Endothelial cell (in vitro differentiated cells): ENCODE measurements around the gene MAP4K5. TPM values are rescaled to one million over a fixed set of nuclear protein-coding genes. Genes with fewer than 3 reads are reported as not detected.
A peak's percentile ranks its signal among the peaks of the same experiment; 100 is the strongest.

ENCODE experiments used
- DNase-seq: peaks from one replicate; pipeline ENCODE4 v3.0.0; 2021; ENCODE audit warnings: low spot score
- H3K27ac Mint-ChIP-seq: one replicate; pipeline ENCODE4 v1.8.0; 2021; ENCODE audit warnings: mixed read lengths, inconsistent platforms; ENCODE audit not compliant: unreplicated experiment
- H3K27me3 Mint-ChIP-seq: one replicate; pipeline ENCODE4 v1.8.0; 2021; ENCODE audit warnings: mild to moderate bottlenecking, moderate library complexity, mixed read lengths, inconsistent platforms; ENCODE audit not compliant: unreplicated experiment
- H3K36me3 Mint-ChIP-seq: one replicate; pipeline ENCODE4 v1.8.0; 2021; ENCODE audit warnings: mild to moderate bottlenecking, low read depth, mixed read lengths, inconsistent platforms; ENCODE audit not compliant: unreplicated experiment
- H3K4me1 Mint-ChIP-seq: one replicate; pipeline ENCODE4 v1.8.0; 2021; ENCODE audit warnings: mild to moderate bottlenecking, mixed read lengths, inconsistent platforms; ENCODE audit not compliant: unreplicated experiment
- H3K4me3 Mint-ChIP-seq: one replicate; pipeline ENCODE4 v1.8.0; 2021; ENCODE audit warnings: mild to moderate bottlenecking, mixed read lengths, inconsistent platforms; ENCODE audit not compliant: unreplicated experiment
- H3K9me3 Mint-ChIP-seq: one replicate; pipeline ENCODE4 v1.8.0; 2021; ENCODE audit warnings: mixed read lengths, inconsistent platforms; ENCODE audit not compliant: unreplicated experiment
- CTCF ChIP-seq: fragments of 200-600 bp; sonication (generic); IDR thresholded peaks from one replicate; pipeline ENCODE4 v1.5.0; 2021; ENCODE audit warnings: antibody characterized with exemption; ENCODE audit not compliant: unreplicated experiment
- total RNA-seq: library from RNA; stranded (reverse); fragmentation: NEBNext Ultra II Directional; extraction: Animal tissue kit (Norgen Biotek cat#: 25700); gene quantifications from one replicate; pipeline ENCODE4 v1.2.1, GENCODE V29; 2021; ENCODE audit not compliant: unreplicated experiment

MAP4K5 gene
- total RNA-seq, 1 donor from 2014 or later: 99.3 TPM

- Mint-ChIP-seq H3K4me1 (peaks cover 24% of the 10 kb centered on the region), H3K27me3 (peaks cover 8% of the 10 kb centered on the region), H3K9me3 (no peaks in the 10 kb centered on the region), H3K36me3 (peaks cover 10% of the 10 kb centered on the region), H3K4me3 (peak within 1 kb of the TSS; percentile 94), H3K27ac (peak within 1 kb of the TSS; percentile 76)
- TF ChIP-seq CTCF: no peak
- DNase-seq: peak; percentile 70
Observed at GRCh38 chr14:50396631-50397389, 135.6 kb downstream of the MAP4K5 start, which contains the start of gene CDKL1. Gene CDKL1, minus strand, starts transcription at chr14:50396881. Its CDS starts 1,013 bp downstream, at chr14:50395868.

GRCh38 chr14:50395448-50395847, 136.9 kb downstream of the MAP4K5 start:
- Mint-ChIP-seq H3K27me3 (peaks cover 8% of the 10 kb centered on the region), H3K36me3 (peaks cover 13% of the 10 kb centered on the region), H3K27ac (no peak overlapping the region), H3K4me3 (peak overlapping the region; percentile 94), H3K4me1 (peaks cover 22% of the 10 kb centered on the region), H3K9me3 (no peaks in the 10 kb centered on the region)
- DNase-seq: no peak
- TF ChIP-seq CTCF: no peak

- DNase-seq: no peak
- TF ChIP-seq CTCF: no peak
- no peaks in the 10 kb centered on the region for H3K9me3 Mint-ChIP-seq
- H3K27ac Mint-ChIP-seq: no peak overlapping the region
- H3K27me3 Mint-ChIP-seq: peaks cover 8% of the 10 kb centered on the region
- H3K4me1 Mint-ChIP-seq: peaks cover 22% of the 10 kb centered on the region
- H3K4me3 Mint-ChIP-seq: peak overlapping the region; percentile 10
- H3K36me3 Mint-ChIP-seq: peaks cover 13% of the 10 kb centered on the region
Observed at GRCh38 chr14:50394713-50395112, 137.7 kb downstream of the MAP4K5 start.

- H3K36me3 Mint-ChIP-seq: peaks cover 13% of the 10 kb centered on the region
- H3K27me3 Mint-ChIP-seq: peaks cover 7% of the 10 kb centered on the region
- peaks cover 6% of the 10 kb centered on the region for H3K4me1 Mint-ChIP-seq
- DNase-seq: no peak
- H3K9me3 Mint-ChIP-seq: no peaks in the 10 kb centered on the region
- H3K4me3 Mint-ChIP-seq: no peak overlapping the region
- no peak overlapping the region for H3K27ac Mint-ChIP-seq
- no peak for TF ChIP-seq CTCF
Observed at GRCh38 chr14:50389668-50390441, 142.5 kb downstream of the MAP4K5 start.
